ENCODE measurements around the gene RAB11FIP4.

DNA sequence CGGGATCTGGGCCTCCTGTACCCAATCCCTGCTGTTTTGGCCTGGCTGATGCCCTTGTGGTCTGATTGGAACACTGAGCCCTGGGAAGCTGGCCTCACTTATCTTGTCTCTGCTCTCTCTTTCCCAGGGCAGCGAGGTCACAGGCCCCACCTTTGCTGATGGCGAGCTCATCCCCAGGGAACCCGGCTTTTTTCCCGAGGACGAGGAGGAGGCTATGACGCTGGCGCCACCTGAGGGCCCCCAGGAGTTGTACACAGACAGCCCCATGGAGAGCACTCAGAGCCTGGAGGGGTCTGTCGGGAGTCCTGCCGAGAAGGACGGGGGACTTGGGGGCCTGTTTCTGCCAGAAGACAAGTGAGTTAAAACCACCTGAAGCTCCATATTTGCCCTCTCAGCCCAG is 126.0 kb downstream of the RAB11FIP4 start:
- TF ChIP-seq POLR2AphosphoS5 (IDR thresholded peaks at IDR 0.05; ENCODE audit: low read depth, low read length) (no peak), FOXP2 (optimal IDR thresholded peaks at IDR 0.05; ENCODE audit: borderline replicate concordance, extremely low read depth, extremely low read length, insufficient read depth) (no peak), TAF1 (IDR thresholded peaks at IDR 0.05; ENCODE audit: borderline replicate concordance, insufficient read depth, low read length) (no peak)
- TF ChIP-seq, protein P1, sequence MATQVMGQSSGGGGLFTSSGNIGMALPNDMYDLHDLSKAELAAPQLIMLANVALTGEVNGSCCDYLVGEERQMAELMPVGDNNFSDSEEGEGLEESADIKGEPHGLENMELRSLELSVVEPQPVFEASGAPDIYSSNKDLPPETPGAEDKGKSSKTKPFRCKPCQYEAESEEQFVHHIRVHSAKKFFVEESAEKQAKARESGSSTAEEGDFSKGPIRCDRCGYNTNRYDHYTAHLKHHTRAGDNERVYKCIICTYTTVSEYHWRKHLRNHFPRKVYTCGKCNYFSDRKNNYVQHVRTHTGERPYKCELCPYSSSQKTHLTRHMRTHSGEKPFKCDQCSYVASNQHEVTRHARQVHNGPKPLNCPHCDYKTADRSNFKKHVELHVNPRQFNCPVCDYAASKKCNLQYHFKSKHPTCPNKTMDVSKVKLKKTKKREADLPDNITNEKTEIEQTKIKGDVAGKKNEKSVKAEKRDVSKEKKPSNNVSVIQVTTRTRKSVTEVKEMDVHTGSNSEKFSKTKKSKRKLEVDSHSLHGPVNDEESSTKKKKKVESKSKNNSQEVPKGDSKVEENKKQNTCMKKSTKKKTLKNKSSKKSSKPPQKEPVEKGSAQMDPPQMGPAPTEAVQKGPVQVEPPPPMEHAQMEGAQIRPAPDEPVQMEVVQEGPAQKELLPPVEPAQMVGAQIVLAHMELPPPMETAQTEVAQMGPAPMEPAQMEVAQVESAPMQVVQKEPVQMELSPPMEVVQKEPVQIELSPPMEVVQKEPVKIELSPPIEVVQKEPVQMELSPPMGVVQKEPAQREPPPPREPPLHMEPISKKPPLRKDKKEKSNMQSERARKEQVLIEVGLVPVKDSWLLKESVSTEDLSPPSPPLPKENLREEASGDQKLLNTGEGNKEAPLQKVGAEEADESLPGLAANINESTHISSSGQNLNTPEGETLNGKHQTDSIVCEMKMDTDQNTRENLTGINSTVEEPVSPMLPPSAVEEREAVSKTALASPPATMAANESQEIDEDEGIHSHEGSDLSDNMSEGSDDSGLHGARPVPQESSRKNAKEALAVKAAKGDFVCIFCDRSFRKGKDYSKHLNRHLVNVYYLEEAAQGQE (IDR thresholded peaks at IDR 0.05; ENCODE audit: insufficient read depth in 1 of 2, low read depth in 2 of 2, low read length in 2 of 2) = no peak

All from PFSK-1 (cell line).